Body of pancreas (tissue), 4 donors: Measurements from ENCODE around the gene VMP1.

ENCODE experiments used
- POLR2A ChIP-seq, 3 donors: fragments of 450-650 bp; IDR thresholded peaks; one replicate each; pipeline ENCODE4 v1.6.1; 2016; ENCODE audit warnings: antibody characterized with exemption in 3 of 3, mild to moderate bottlenecking in 2 of 3
- TF ChIP-seq, protein P1 (sequence below), 7 experiments: fragments of 450-650 bp in 4 of 7; fragments of 200-600 bp in 3 of 7; sonication (generic) in 3 of 7; IDR thresholded peaks; one replicate each; pipeline ENCODE4 v1.5.1; 2016 to 2019; ENCODE audit warnings: antibody characterized with exemption in 7 of 7

DNA sequence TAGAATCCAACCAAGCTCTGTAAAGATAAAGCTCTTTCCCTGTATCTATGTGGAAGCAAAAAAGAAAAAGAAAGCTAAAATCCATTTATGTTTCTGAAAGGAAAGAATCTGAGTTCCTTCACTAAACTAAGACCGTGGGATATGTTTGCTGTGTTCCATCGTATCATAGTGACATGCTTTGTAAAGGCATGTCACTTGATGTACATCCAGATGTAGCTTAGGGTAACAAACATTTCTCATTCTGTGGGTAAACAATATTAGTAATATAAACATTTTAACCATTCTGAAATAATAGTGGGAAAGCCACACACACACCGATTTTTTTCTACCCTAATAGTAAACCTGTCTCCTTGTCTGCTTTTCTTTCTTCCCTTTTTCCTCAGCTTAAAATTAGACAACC, 107.2 kb downstream of the VMP1 start:
- no peak for TF ChIP-seq POLR2A (IDR thresholded peaks at IDR 0.05)
- TF ChIP-seq, protein P1, sequence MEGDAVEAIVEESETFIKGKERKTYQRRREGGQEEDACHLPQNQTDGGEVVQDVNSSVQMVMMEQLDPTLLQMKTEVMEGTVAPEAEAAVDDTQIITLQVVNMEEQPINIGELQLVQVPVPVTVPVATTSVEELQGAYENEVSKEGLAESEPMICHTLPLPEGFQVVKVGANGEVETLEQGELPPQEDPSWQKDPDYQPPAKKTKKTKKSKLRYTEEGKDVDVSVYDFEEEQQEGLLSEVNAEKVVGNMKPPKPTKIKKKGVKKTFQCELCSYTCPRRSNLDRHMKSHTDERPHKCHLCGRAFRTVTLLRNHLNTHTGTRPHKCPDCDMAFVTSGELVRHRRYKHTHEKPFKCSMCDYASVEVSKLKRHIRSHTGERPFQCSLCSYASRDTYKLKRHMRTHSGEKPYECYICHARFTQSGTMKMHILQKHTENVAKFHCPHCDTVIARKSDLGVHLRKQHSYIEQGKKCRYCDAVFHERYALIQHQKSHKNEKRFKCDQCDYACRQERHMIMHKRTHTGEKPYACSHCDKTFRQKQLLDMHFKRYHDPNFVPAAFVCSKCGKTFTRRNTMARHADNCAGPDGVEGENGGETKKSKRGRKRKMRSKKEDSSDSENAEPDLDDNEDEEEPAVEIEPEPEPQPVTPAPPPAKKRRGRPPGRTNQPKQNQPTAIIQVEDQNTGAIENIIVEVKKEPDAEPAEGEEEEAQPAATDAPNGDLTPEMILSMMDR (IDR thresholded peaks at IDR 0.05), result no peak
